Naive thymus-derived CD4-positive, alpha-beta T cell (primary cell): Measurements from ENCODE around the gene KRT40. TPM values are rescaled to one million over a fixed set of nuclear protein-coding genes. Genes with fewer than 3 reads are reported as not detected.
A peak's percentile ranks its signal among the peaks of the same experiment; 100 is the strongest.

ENCODE experiments used
- ATAC-seq: fragments of 150-1000 bp; cut with Tn5 transposase; 2 replicates; pipeline ENCODE4 v1.10.0; 2021; ENCODE audit warnings: mild to moderate bottlenecking, moderate library complexity
- CTCF ChIA-PET: fragments of 350-600 bp; sonication (Branson Sonifier 250); formaldehyde crosslinking; loops from one replicate; lab custom pipeline; 2021; ENCODE audit warnings: antibody characterized with exemption; lab: Charles Lee
- POLR2A ChIA-PET: fragments of 350-600 bp; sonication (Branson Sonifier 250); formaldehyde crosslinking; loops from one replicate; lab custom pipeline; 2021; ENCODE audit warnings: antibody characterized with exemption, inconsistent platforms; lab: Charles Lee
- DNase-seq, 9 donors: peaks; one replicate each; pipeline versions ENCODE4 v3.0.0 to v3.0.0-alpha.2; 2020 to 2022; ENCODE audit warnings: mixed read lengths in 1 of 9
- H3K27ac ChIP-seq: one replicate; pipeline ENCODE4 v1.7.0; 2013; ENCODE audit warnings: mild to moderate bottlenecking, low read depth, low read length, moderate library complexity
- H3K27me3 ChIP-seq, 2 donors: one replicate each; pipeline ENCODE4 v1.7.0; 2013; ENCODE audit warnings: low read length in 2 of 2, mild to moderate bottlenecking in 2 of 2, moderate library complexity in 2 of 2; ENCODE audit not compliant: control insufficient read depth in 2 of 2, insufficient read depth in 2 of 2
- H3K36me3 ChIP-seq, 3 experiments: 1 replicate in 2 of 3; 2 replicates in 1 of 3; pipeline ENCODE4 v1.7.0; 2013; ENCODE audit warnings: low read length in 3 of 3, mild to moderate bottlenecking in 3 of 3, moderate library complexity in 1 of 3; ENCODE audit not compliant: insufficient read depth in 3 of 3, control insufficient read depth in 2 of 3
- H3K4me1 ChIP-seq, 2 donors: one replicate each; pipeline ENCODE4 v1.7.0; 2013; ENCODE audit warnings: low read length in 2 of 2, mild to moderate bottlenecking in 2 of 2, moderate library complexity in 1 of 2; ENCODE audit not compliant: control insufficient read depth in 2 of 2, insufficient read depth in 2 of 2
- H3K4me3 ChIP-seq: 2 replicates; pipeline ENCODE4 v1.7.0; 2013; ENCODE audit warnings: mild to moderate bottlenecking, low read length
- H3K9me3 ChIP-seq, 3 experiments: 1 replicate in 2 of 3; 2 replicates in 1 of 3; pipeline ENCODE4 v1.7.0; 2013; ENCODE audit warnings: low read length in 3 of 3; ENCODE audit not compliant: control insufficient read depth in 2 of 3
- H3K27ac Mint-ChIP-seq, 9 donors: one replicate each; pipeline ENCODE4 v1.8.0; 2020 to 2022; ENCODE audit warnings: mixed read lengths in 9 of 9, mild to moderate bottlenecking in 8 of 9, moderate library complexity in 5 of 9, inconsistent platforms in 2 of 9
- H3K27me3 Mint-ChIP-seq, 5 donors: one replicate each; pipeline ENCODE4 v1.8.0; 2021 to 2022; ENCODE audit warnings: mixed read lengths in 5 of 5, mild to moderate bottlenecking in 1 of 5
- H3K36me3 Mint-ChIP-seq, 5 donors: one replicate each; pipeline ENCODE4 v1.8.0; 2020 to 2022; ENCODE audit warnings: mixed read lengths in 5 of 5, mild to moderate bottlenecking in 3 of 5, inconsistent platforms in 1 of 5
- H3K4me1 Mint-ChIP-seq, 7 donors: one replicate each; pipeline ENCODE4 v1.8.0; 2020 to 2022; ENCODE audit warnings: mixed read lengths in 7 of 7, mild to moderate bottlenecking in 3 of 7, inconsistent platforms in 1 of 7
- H3K4me3 Mint-ChIP-seq, 10 donors: one replicate each; pipeline ENCODE4 v1.8.0; 2020 to 2022; ENCODE audit warnings: mild to moderate bottlenecking in 10 of 10, mixed read lengths in 10 of 10, moderate library complexity in 6 of 10, inconsistent platforms in 2 of 10
- H3K9me3 Mint-ChIP-seq, 11 donors: one replicate each; pipeline ENCODE4 v1.8.0; 2020 to 2022; ENCODE audit warnings: mixed read lengths in 11 of 11, mild to moderate bottlenecking in 4 of 11, inconsistent platforms in 1 of 11, moderate library complexity in 1 of 11
- intact Hi-C, 2 donors: fragments of 100-400 bp; cut with micrococcal nuclease; formaldehyde crosslinking; loops; one replicate each; pipeline ENCODE4 v1.15.1; 2023
- polyA plus RNA-seq, 2 donors: library from polyadenylated mRNA; unstranded; fragments of 300-500 nt; fragmentation: Illumina TruSeq; gene quantifications; one replicate each; pipeline ENCODE4 v1.2.3, GENCODE V29; 2021
- total RNA-seq, 6 experiments: library from RNA in 5 of 6; stranded (reverse) in 5 of 6; gene quantifications; 1 replicate in 5 of 6; 2 replicates in 1 of 6; pipeline ENCODE4 v1.2.3 and lab custom pipeline; 2021 to 2026

KRT40 gene
- total and polyA plus RNA-seq, 7 experiments from 2014 or later = not detected

GRCh38 chr17:40974366-40974765, 9.8 kb downstream of the KRT40 start:
- Histone ChIP-seq H3K27me3 (no peaks in the 10 kb centered on the region), H3K9me3 (no peaks in the 10 kb centered on the region), H3K4me1 (no peaks in the 10 kb centered on the region), H3K27ac (no peak overlapping the region), H3K4me3 (no peak overlapping the region), H3K36me3 (no peaks in the 10 kb centered on the region)
- intact Hi-C loops = no loop called here
- H3K4me3 Mint-ChIP-seq = no peak overlapping the region
- no peak for ATAC-seq
- ChIA-PET CTCF (no interaction called here), POLR2A (no interaction called here)
- H3K4me1 Mint-ChIP-seq = no peaks in the 10 kb centered on the region
- no peaks in the 10 kb centered on the region for H3K36me3 Mint-ChIP-seq
- H3K9me3 Mint-ChIP-seq = no peaks in the 10 kb centered on the region
- peaks cover 12 to 38% (median 14%) of the 10 kb centered on the region in 5 donors for H3K27me3 Mint-ChIP-seq
- DNase-seq = no peak
- no peak overlapping the region for H3K27ac Mint-ChIP-seq

GRCh38 chr17:40967582-40967981, 16.5 kb downstream of the KRT40 start:
- Histone ChIP-seq H3K4me1 (no peaks in the 10 kb centered on the region), H3K4me3 (no peak overlapping the region), H3K27ac (no peak overlapping the region), H3K27me3 (no peaks in the 10 kb centered on the region), H3K36me3 (no peaks in the 10 kb centered on the region), H3K9me3 (no peaks in the 10 kb centered on the region)
- Mint-ChIP-seq H3K4me3 (no peak overlapping the region), H3K36me3 (peaks cover 0 to 3% (median 0%) of the 10 kb centered on the region in 5 donors), H3K27me3 (peaks cover 0 to 33% (median 22%) of the 10 kb centered on the region in 5 donors), H3K9me3 (peaks cover 0 to 3% (median 0%) of the 10 kb centered on the region in 11 donors), H3K4me1 (peaks cover 0 to 5% (median 0%) of the 10 kb centered on the region in 7 donors), H3K27ac (no peak overlapping the region)
- ChIA-PET POLR2A (no interaction called here), CTCF (no interaction called here)
- intact Hi-C loops = no loop called here
- no peak for ATAC-seq
- DNase-seq = no peak

GRCh38 chr17:40966848-40967247, 17.3 kb downstream of the KRT40 start, which contains the start of gene KRT39:
KRT39 (minus strand) TSS chr17:40966948; CDS start chr17:40966856, 92 bp downstream.
- H3K27me3 Mint-ChIP-seq = peaks cover 0 to 30% (median 22%) of the 10 kb centered on the region in 5 donors
- no peak within 1 kb of the TSS for H3K4me3 Mint-ChIP-seq
- H3K27ac ChIP-seq = no peak within 1 kb of the TSS
- intact Hi-C loops = no loop called here
- ATAC-seq (no peak), DNase-seq (no peak)
- H3K4me3 ChIP-seq = no peak within 1 kb of the TSS
- POLR2A ChIA-PET = no interaction called here
- no peaks in the 10 kb centered on the region for H3K4me1 ChIP-seq
- H3K27ac Mint-ChIP-seq = no peak within 1 kb of the TSS
- no peaks in the 10 kb centered on the region for H3K27me3 ChIP-seq
- H3K9me3 ChIP-seq = no peaks in the 10 kb centered on the region
- peaks cover 0 to 5% (median 0%) of the 10 kb centered on the region in 7 donors for H3K4me1 Mint-ChIP-seq
- CTCF ChIA-PET = no interaction called here
- H3K9me3 Mint-ChIP-seq = peaks cover 0 to 3% (median 0%) of the 10 kb centered on the region in 11 donors
- peaks cover 0 to 3% (median 0%) of the 10 kb centered on the region in 5 donors for H3K36me3 Mint-ChIP-seq
- H3K36me3 ChIP-seq = no peaks in the 10 kb centered on the region

- peak in 3 of 9 donors; percentile 1 to 19 (median 2) for DNase-seq
- CTCF ChIA-PET = no interaction called here
These were observed 20.3 kb downstream of the KRT40 start for GRCh38 chr17:40963838-40964237.

GRCh38 chr17:40962059-40962561, 22.0 kb downstream of the KRT40 start:
- DNase-seq = no peak
- H3K27me3 Mint-ChIP-seq = peaks cover 4 to 16% (median 13%) of the 10 kb centered on the region in 5 donors
- peaks cover 0 to 3% (median 0%) of the 10 kb centered on the region in 5 donors for H3K36me3 Mint-ChIP-seq
- Histone ChIP-seq H3K4me1 (no peaks in the 10 kb centered on the region), H3K27ac (no peak overlapping the region), H3K9me3 (no peaks in the 10 kb centered on the region), H3K4me3 (no peak overlapping the region), H3K27me3 (no peaks in the 10 kb centered on the region), H3K36me3 (no peaks in the 10 kb centered on the region)
- ChIA-PET CTCF (no interaction called here), POLR2A (no interaction called here)
- H3K9me3 Mint-ChIP-seq = peaks cover 0 to 3% (median 0%) of the 10 kb centered on the region in 11 donors
- peaks cover 0 to 6% (median 0%) of the 10 kb centered on the region in 7 donors for H3K4me1 Mint-ChIP-seq
- no peak overlapping the region for H3K27ac Mint-ChIP-seq
- intact Hi-C loops = no loop called here
- no peak for ATAC-seq
- H3K4me3 Mint-ChIP-seq = no peak overlapping the region

More at GRCh38 chr17:40963838-40964237, 20.3 kb downstream of the KRT40 start:
- POLR2A ChIA-PET = no interaction called here
- ATAC-seq = no peak
- no peak overlapping the region for H3K4me3 Mint-ChIP-seq
- no peak overlapping the region for H3K4me3 ChIP-seq
- H3K27ac Mint-ChIP-seq = no peak overlapping the region
- no peaks in the 10 kb centered on the region for H3K36me3 ChIP-seq
- peaks cover 0 to 3% (median 0%) of the 10 kb centered on the region in 11 donors for H3K9me3 Mint-ChIP-seq
- H3K27me3 Mint-ChIP-seq = peaks cover 4 to 21% (median 19%) of the 10 kb centered on the region in 5 donors
- no peaks in the 10 kb centered on the region for H3K27me3 ChIP-seq
- H3K36me3 Mint-ChIP-seq = peaks cover 0 to 3% (median 0%) of the 10 kb centered on the region in 5 donors
- H3K4me1 ChIP-seq = no peaks in the 10 kb centered on the region
- H3K4me1 Mint-ChIP-seq = peaks cover 0 to 6% (median 0%) of the 10 kb centered on the region in 7 donors
- H3K9me3 ChIP-seq = no peaks in the 10 kb centered on the region
- intact Hi-C loops = no loop called here
- H3K27ac ChIP-seq = no peak overlapping the region

- no peak for ATAC-seq
- H3K4me3 Mint-ChIP-seq = no peak overlapping the region
- H3K36me3 Mint-ChIP-seq = peaks cover 0 to 3% (median 0%) of the 10 kb centered on the region in 5 donors
- Histone ChIP-seq H3K9me3 (no peaks in the 10 kb centered on the region), H3K4me3 (no peak overlapping the region), H3K36me3 (no peaks in the 10 kb centered on the region), H3K27me3 (no peaks in the 10 kb centered on the region), H3K27ac (no peak overlapping the region), H3K4me1 (no peaks in the 10 kb centered on the region)
- peaks cover 0 to 6% (median 0%) of the 10 kb centered on the region in 7 donors for H3K4me1 Mint-ChIP-seq
- H3K27ac Mint-ChIP-seq = no peak overlapping the region
- DNase-seq = no peak
- ChIA-PET CTCF (no interaction called here), POLR2A (no interaction called here)
- H3K9me3 Mint-ChIP-seq = peaks cover 0 to 3% (median 0%) of the 10 kb centered on the region in 11 donors
- intact Hi-C loops = no loop called here
- peaks cover 6 to 16% (median 13%) of the 10 kb centered on the region in 5 donors for H3K27me3 Mint-ChIP-seq
These were observed 22.5 kb downstream of the KRT40 start for GRCh38 chr17:40961591-40961990.

GRCh38 chr17:40960144-40960543, 24.0 kb downstream of the KRT40 start:
- H3K4me1 Mint-ChIP-seq = peaks cover 0 to 6% (median 0%) of the 10 kb centered on the region in 7 donors
- H3K4me3 ChIP-seq = no peak overlapping the region
- H3K9me3 Mint-ChIP-seq = peaks cover 0 to 3% (median 0%) of the 10 kb centered on the region in 11 donors
- no peak for DNase-seq
- H3K9me3 ChIP-seq = no peaks in the 10 kb centered on the region
- no peaks in the 10 kb centered on the region for H3K4me1 ChIP-seq
- ChIA-PET POLR2A (no interaction called here), CTCF (no interaction called here)
- intact Hi-C loops = no loop called here
- H3K36me3 ChIP-seq = no peaks in the 10 kb centered on the region
- ATAC-seq = no peak
- H3K27ac Mint-ChIP-seq = no peak overlapping the region
- peaks cover 10 to 18% (median 13%) of the 10 kb centered on the region in 5 donors for H3K27me3 Mint-ChIP-seq
- peaks cover 0 to 3% (median 0%) of the 10 kb centered on the region in 5 donors for H3K36me3 Mint-ChIP-seq
- H3K27ac ChIP-seq = no peak overlapping the region
- H3K27me3 ChIP-seq = no peaks in the 10 kb centered on the region
- no peak overlapping the region for H3K4me3 Mint-ChIP-seq
